ENCODE measurements around the gene LNX1.
A peak's percentile ranks its signal among the peaks of the same experiment; 100 is the strongest.

The LNX1 gene

GRCh38 chr4:53455766-53456165, 135.5 kb downstream of the LNX1 start:
- no peak overlapping the region for H3K56ac ChIP-seq (ENCODE audit: low read length)
- no peaks in the 10 kb centered on the region for H3K4me1 ChIP-seq (ENCODE audit: control insufficient read depth, low read depth, low read length)
- no peak overlapping the region for H3K27ac ChIP-seq (ENCODE audit: low read depth, low read length)
- no peak overlapping the region for H3K18ac ChIP-seq (ENCODE audit: low read length)
- WGBS (ENCODE audit: extremely low coverage, insufficient coverage, low lambda C conversion rate): no CpG with 5 or more reads among the region's 3 CpGs
- no peak overlapping the region for H3K4ac ChIP-seq (ENCODE audit: low read depth, low read length)
- no peaks in the 10 kb centered on the region for H3K27me3 ChIP-seq (ENCODE audit: insufficient read depth, low read length, poor library complexity)
- H3K79me2 ChIP-seq (ENCODE audit: control insufficient read depth, insufficient read depth, low read length): no peaks in the 10 kb centered on the region
- H3K36me3 ChIP-seq (ENCODE audit: control insufficient read depth, insufficient read depth, low read length): peaks cover 2% of the 10 kb centered on the region
- no peak overlapping the region for H2AK5ac ChIP-seq (ENCODE audit: low read length)
- no peak overlapping the region for H3K9ac ChIP-seq (ENCODE audit: low read length)
- H4K8ac ChIP-seq (ENCODE audit: low read depth, low read length): no peak overlapping the region
- H3K4me3 ChIP-seq (ENCODE audit: low read length): no peak overlapping the region
- no peak overlapping the region for H3K23ac ChIP-seq (ENCODE audit: low read length)
- H4K5ac ChIP-seq (ENCODE audit: low read length): no peak overlapping the region
- H2BK5ac ChIP-seq (ENCODE audit: low read length): no peak overlapping the region
- H3K79me1 ChIP-seq (ENCODE audit: low read length): no peaks in the 10 kb centered on the region
- H2BK120ac ChIP-seq (ENCODE audit: low read depth, low read length): no peak overlapping the region
- H3K4me2 ChIP-seq (ENCODE audit: low read length): no peak overlapping the region
- no peak overlapping the region for H2BK15ac ChIP-seq (replicated peaks; ENCODE audit: low read depth)
- DNase-seq: no peak

- Histone ChIP-seq H3K4me2 (ENCODE audit: low read length) (no peak overlapping the region), H2AK5ac (ENCODE audit: low read length) (no peak overlapping the region), H3K4ac (ENCODE audit: low read depth, low read length) (no peak overlapping the region), H3K79me1 (ENCODE audit: low read length) (no peaks in the 10 kb centered on the region), H3K23ac (ENCODE audit: low read length) (no peak overlapping the region), H2BK15ac (replicated peaks; ENCODE audit: low read depth) (no peak overlapping the region), H3K27me3 (ENCODE audit: insufficient read depth, low read length, poor library complexity) (no peaks in the 10 kb centered on the region), H3K4me1 (ENCODE audit: control insufficient read depth, low read depth, low read length) (no peaks in the 10 kb centered on the region), H3K36me3 (ENCODE audit: control insufficient read depth, insufficient read depth, low read length) (peaks cover 2% of the 10 kb centered on the region), H3K27ac (ENCODE audit: low read depth, low read length) (no peak overlapping the region), H3K79me2 (ENCODE audit: control insufficient read depth, insufficient read depth, low read length) (no peaks in the 10 kb centered on the region), H3K4me3 (ENCODE audit: low read length) (no peak overlapping the region), H3K56ac (ENCODE audit: low read length) (no peak overlapping the region), H2BK120ac (ENCODE audit: low read depth, low read length) (no peak overlapping the region), H3K18ac (ENCODE audit: low read length) (no peak overlapping the region), H4K8ac (ENCODE audit: low read depth, low read length) (no peak overlapping the region), H4K5ac (ENCODE audit: low read length) (no peak overlapping the region), H2BK5ac (ENCODE audit: low read length) (no peak overlapping the region), H3K9ac (ENCODE audit: low read length) (no peak overlapping the region)
- no peak for DNase-seq
- WGBS (ENCODE audit: extremely low coverage, insufficient coverage, low lambda C conversion rate): no CpG with 5 or more reads among the region's 2 CpGs
These were observed 137.9 kb downstream of the LNX1 start for GRCh38 chr4:53453385-53453784.

GRCh38 chr4:53450773-53451172, 140.5 kb downstream of the LNX1 start:
- H3K27me3 ChIP-seq (ENCODE audit: insufficient read depth, low read length, poor library complexity): no peaks in the 10 kb centered on the region
- no peak overlapping the region for H3K4me3 ChIP-seq (ENCODE audit: low read length)
- H3K79me1 ChIP-seq (ENCODE audit: low read length): no peaks in the 10 kb centered on the region
- no peak overlapping the region for H2BK120ac ChIP-seq (ENCODE audit: low read depth, low read length)
- no peak overlapping the region for H3K4me2 ChIP-seq (ENCODE audit: low read length)
- WGBS (ENCODE audit: extremely low coverage, insufficient coverage, low lambda C conversion rate): no CpG with 5 or more reads among the region's 3 CpGs
- H4K5ac ChIP-seq (ENCODE audit: low read length): no peak overlapping the region
- no peak overlapping the region for H4K8ac ChIP-seq (ENCODE audit: low read depth, low read length)
- no peak overlapping the region for H3K23ac ChIP-seq (ENCODE audit: low read length)
- H3K4ac ChIP-seq (ENCODE audit: low read depth, low read length): no peak overlapping the region
- H2BK5ac ChIP-seq (ENCODE audit: low read length): no peak overlapping the region
- no peaks in the 10 kb centered on the region for H3K79me2 ChIP-seq (ENCODE audit: control insufficient read depth, insufficient read depth, low read length)
- no peak overlapping the region for H3K56ac ChIP-seq (ENCODE audit: low read length)
- no peak overlapping the region for H2AK5ac ChIP-seq (ENCODE audit: low read length)
- DNase-seq: peak; percentile 43
- H2BK15ac ChIP-seq (replicated peaks; ENCODE audit: low read depth): no peak overlapping the region
- peaks cover 2% of the 10 kb centered on the region for H3K36me3 ChIP-seq (ENCODE audit: control insufficient read depth, insufficient read depth, low read length)
- no peak overlapping the region for H3K9ac ChIP-seq (ENCODE audit: low read length)
- H3K4me1 ChIP-seq (ENCODE audit: control insufficient read depth, low read depth, low read length): no peaks in the 10 kb centered on the region
- H3K27ac ChIP-seq (ENCODE audit: low read depth, low read length): no peak overlapping the region
- no peak overlapping the region for H3K18ac ChIP-seq (ENCODE audit: low read length)

- H3K23ac ChIP-seq (ENCODE audit: low read length): no peak overlapping the region
- no peak overlapping the region for H2AK5ac ChIP-seq (ENCODE audit: low read length)
- no peaks in the 10 kb centered on the region for H3K79me1 ChIP-seq (ENCODE audit: low read length)
- no peaks in the 10 kb centered on the region for H3K4me1 ChIP-seq (ENCODE audit: control insufficient read depth, low read depth, low read length)
- no peak overlapping the region for H3K18ac ChIP-seq (ENCODE audit: low read length)
- H4K8ac ChIP-seq (ENCODE audit: low read depth, low read length): no peak overlapping the region
- no peak overlapping the region for H3K4ac ChIP-seq (ENCODE audit: low read depth, low read length)
- DNase-seq: no peak
- H4K5ac ChIP-seq (ENCODE audit: low read length): no peak overlapping the region
- H3K4me2 ChIP-seq (ENCODE audit: low read length): no peak overlapping the region
- no CpG with 5 or more reads among the region's 2 CpGs for WGBS (ENCODE audit: extremely low coverage, insufficient coverage, low lambda C conversion rate)
- no peak overlapping the region for H2BK5ac ChIP-seq (ENCODE audit: low read length)
- no peak overlapping the region for H3K9ac ChIP-seq (ENCODE audit: low read length)
- no peak overlapping the region for H2BK120ac ChIP-seq (ENCODE audit: low read depth, low read length)
- no peaks in the 10 kb centered on the region for H3K36me3 ChIP-seq (ENCODE audit: control insufficient read depth, insufficient read depth, low read length)
- H3K27me3 ChIP-seq (ENCODE audit: insufficient read depth, low read length, poor library complexity): no peaks in the 10 kb centered on the region
- H3K79me2 ChIP-seq (ENCODE audit: control insufficient read depth, insufficient read depth, low read length): no peaks in the 10 kb centered on the region
- no peak overlapping the region for H2BK15ac ChIP-seq (replicated peaks; ENCODE audit: low read depth)
- no peak overlapping the region for H3K56ac ChIP-seq (ENCODE audit: low read length)
- H3K4me3 ChIP-seq (ENCODE audit: low read length): no peak overlapping the region
- no peak overlapping the region for H3K27ac ChIP-seq (ENCODE audit: low read depth, low read length)
These were observed 146.3 kb downstream of the LNX1 start for GRCh38 chr4:53444954-53445353.

- no peaks in the 10 kb centered on the region for H3K4me1 ChIP-seq (ENCODE audit: control insufficient read depth, low read depth, low read length)
- no peak overlapping the region for H4K8ac ChIP-seq (ENCODE audit: low read depth, low read length)
- no peak overlapping the region for H3K27ac ChIP-seq (ENCODE audit: low read depth, low read length)
- H3K4me2 ChIP-seq (ENCODE audit: low read length): no peak overlapping the region
- no peak overlapping the region for H3K18ac ChIP-seq (ENCODE audit: low read length)
- no peak overlapping the region for H3K9ac ChIP-seq (ENCODE audit: low read length)
- H3K79me1 ChIP-seq (ENCODE audit: low read length): no peaks in the 10 kb centered on the region
- H2BK15ac ChIP-seq (replicated peaks; ENCODE audit: low read depth): no peak overlapping the region
- no peaks in the 10 kb centered on the region for H3K27me3 ChIP-seq (ENCODE audit: insufficient read depth, low read length, poor library complexity)
- H2BK5ac ChIP-seq (ENCODE audit: low read length): no peak overlapping the region
- no peak overlapping the region for H3K4me3 ChIP-seq (ENCODE audit: low read length)
- H3K79me2 ChIP-seq (ENCODE audit: control insufficient read depth, insufficient read depth, low read length): no peaks in the 10 kb centered on the region
- H2BK120ac ChIP-seq (ENCODE audit: low read depth, low read length): no peak overlapping the region
- H3K23ac ChIP-seq (ENCODE audit: low read length): no peak overlapping the region
- no peak overlapping the region for H3K4ac ChIP-seq (ENCODE audit: low read depth, low read length)
- no peaks in the 10 kb centered on the region for H3K36me3 ChIP-seq (ENCODE audit: control insufficient read depth, insufficient read depth, low read length)
- DNase-seq: peak; percentile 3
- WGBS (ENCODE audit: extremely low coverage, insufficient coverage, low lambda C conversion rate): no CpG with 5 or more reads among the region's 1 CpG
- H3K56ac ChIP-seq (ENCODE audit: low read length): no peak overlapping the region
- H4K5ac ChIP-seq (ENCODE audit: low read length): no peak overlapping the region
- no peak overlapping the region for H2AK5ac ChIP-seq (ENCODE audit: low read length)
These were observed 149.7 kb downstream of the LNX1 start for GRCh38 chr4:53441564-53441963.

GRCh38 chr4:53436251-53436650, 155.0 kb downstream of the LNX1 start:
- Histone ChIP-seq H2BK120ac (ENCODE audit: low read depth, low read length) (no peak overlapping the region), H3K4me1 (ENCODE audit: control insufficient read depth, low read depth, low read length) (no peaks in the 10 kb centered on the region), H3K4me2 (ENCODE audit: low read length) (no peak overlapping the region), H3K23ac (ENCODE audit: low read length) (no peak overlapping the region), H3K79me2 (ENCODE audit: control insufficient read depth, insufficient read depth, low read length) (no peaks in the 10 kb centered on the region), H3K36me3 (ENCODE audit: control insufficient read depth, insufficient read depth, low read length) (no peaks in the 10 kb centered on the region), H2BK15ac (replicated peaks; ENCODE audit: low read depth) (no peak overlapping the region), H4K8ac (ENCODE audit: low read depth, low read length) (no peak overlapping the region), H2BK5ac (ENCODE audit: low read length) (no peak overlapping the region), H3K18ac (ENCODE audit: low read length) (no peak overlapping the region), H3K4me3 (ENCODE audit: low read length) (no peak overlapping the region), H3K56ac (ENCODE audit: low read length) (no peak overlapping the region), H2AK5ac (ENCODE audit: low read length) (no peak overlapping the region), H3K4ac (ENCODE audit: low read depth, low read length) (no peak overlapping the region), H3K27me3 (ENCODE audit: insufficient read depth, low read length, poor library complexity) (no peaks in the 10 kb centered on the region), H3K27ac (ENCODE audit: low read depth, low read length) (no peak overlapping the region), H3K9ac (ENCODE audit: low read length) (no peak overlapping the region), H4K5ac (ENCODE audit: low read length) (no peak overlapping the region), H3K79me1 (ENCODE audit: low read length) (no peaks in the 10 kb centered on the region)
- DNase-seq: no peak
- WGBS (ENCODE audit: extremely low coverage, insufficient coverage, low lambda C conversion rate): no CpG with 5 or more reads among the region's 1 CpG
